ENCODE results near the gene PCNX2. TPM values are rescaled to one million over a fixed set of nuclear protein-coding genes. Genes with fewer than 3 reads are reported as not detected.

The PCNX2 gene
- total and polyA plus RNA-seq, 2 of the 13 experiments (the other 11 are each of a cell fraction or from before 2014, with no cell fraction given) = 0.11 to 0.42 TPM

DNA sequence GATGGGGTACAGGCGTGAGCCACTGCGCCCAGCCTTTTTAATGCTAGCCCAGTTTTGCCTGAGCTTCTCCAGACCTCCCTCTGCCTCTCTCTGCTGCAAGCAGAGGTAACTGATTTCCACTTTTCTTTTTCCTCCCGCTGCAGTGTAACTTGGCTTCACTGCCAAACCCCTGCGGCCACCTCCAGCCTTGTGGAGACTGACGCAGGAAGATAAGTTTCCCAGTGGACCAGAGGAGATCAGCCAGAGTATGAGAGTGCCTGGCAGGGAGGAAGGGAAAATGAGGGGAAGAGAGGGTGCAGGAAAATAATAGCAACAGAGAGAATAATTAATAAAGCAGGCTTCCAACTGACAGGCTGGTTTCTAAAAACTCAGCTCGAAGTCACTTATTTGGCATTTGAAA lies 143.7 kb downstream of the PCNX2 start (continued):
- TF ChIP-seq ZNF276 (CRISPR knock-in tag; IDR thresholded peaks at IDR 0.05; ENCODE audit: low read depth) (no peak), ZNF678 (CRISPR knock-in tag; IDR thresholded peaks at IDR 0.05) (no peak), GZF1 (CRISPR knock-in tag; IDR thresholded peaks at IDR 0.05) (no peak), ZNF788 (CRISPR knock-in tag; IDR thresholded peaks at IDR 0.05; ENCODE audit: borderline replicate concordance) (no peak), MIER2 (CRISPR knock-in tag; IDR thresholded peaks at IDR 0.05) (no peak)
- TF ChIP-seq, protein P1, sequence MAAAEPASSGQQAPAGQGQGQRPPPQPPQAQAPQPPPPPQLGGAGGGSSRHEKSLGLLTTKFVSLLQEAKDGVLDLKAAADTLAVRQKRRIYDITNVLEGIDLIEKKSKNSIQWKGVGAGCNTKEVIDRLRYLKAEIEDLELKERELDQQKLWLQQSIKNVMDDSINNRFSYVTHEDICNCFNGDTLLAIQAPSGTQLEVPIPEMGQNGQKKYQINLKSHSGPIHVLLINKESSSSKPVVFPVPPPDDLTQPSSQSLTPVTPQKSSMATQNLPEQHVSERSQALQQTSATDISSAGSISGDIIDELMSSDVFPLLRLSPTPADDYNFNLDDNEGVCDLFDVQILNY (CRISPR knock-in tag; conservative IDR thresholded peaks at IDR 0.05) = no peak

GRCh38 chr1:233144434-233144833 lies 151.1 kb downstream of the PCNX2 start:
- H3K36me3 ChIP-seq (replicated peaks in 1 of 2; ENCODE audit: control insufficient read depth in 1 of 2, insufficient read depth in 2 of 2, low read length in 2 of 2) = no peaks in the 10 kb centered on the region
- H3K27ac ChIP-seq (ENCODE audit: extremely low read length, insufficient read depth, low read length) = no peak overlapping the region
- H3K4me2 ChIP-seq (ENCODE audit: low read depth, low read length) = no peak overlapping the region
- in situ Hi-C loops (cut with HindIII; ENCODE audit: extremely low pct_ligation_motif_present, low pct_unique_long_range_greater_than_20kb) = no loop called here
- FAIRE-seq = no peak
- no peak overlapping the region for H3K9ac ChIP-seq (ENCODE audit: insufficient read depth, low read depth, low read length)
- BruUV-seq (replicated peaks) = no TSS peak
- no peak for DNase-seq (ENCODE audit: low spot score)
- ChIA-PET POLR2A (no interaction called here), CTCF (ENCODE audit: low intra/inter-chr PET ratio, low total read pairs) (no interaction called here)
- H2AFZ ChIP-seq (ENCODE audit: low read length) = no peak overlapping the region
- H3K79me2 ChIP-seq (ENCODE audit: insufficient read depth, low read length) = no peaks in the 10 kb centered on the region
- no peaks in the 10 kb centered on the region for H3K27me3 ChIP-seq (ENCODE audit: control insufficient read depth in 1 of 2, insufficient read depth in 2 of 2, low read length in 2 of 2)
- no peaks in the 10 kb centered on the region for H3K4me1 ChIP-seq (ENCODE audit: insufficient read depth, low read length)
- 21% methylated on average over 2 of the region's 2 CpGs for WGBS (ENCODE audit: low lambda C conversion rate)
- intact Hi-C loops (cut with micrococcal nuclease; ENCODE audit: unreplicated experiment) = no loop called here
- no peaks in the 10 kb centered on the region for H3K9me3 ChIP-seq (ENCODE audit: low read length)
- no peaks in the 10 kb centered on the region for H4K20me1 ChIP-seq (ENCODE audit: insufficient read depth, low read length)
- no peak for ATAC-seq
- no peak overlapping the region for H3K4me3 ChIP-seq (replicated peaks in 1 of 3; ENCODE audit: insufficient read depth in 1 of 3, low read depth in 2 of 3, low read length in 3 of 3)
- no peak for TF ChIP-seq RFXANK (CRISPR knock-in tag; IDR thresholded peaks at IDR 0.05)
- no peak for TF ChIP-seq ATF1 (CRISPR knock-in tag; IDR thresholded peaks at IDR 0.05)
- no peak for TF ChIP-seq CSRNP2 (CRISPR knock-in tag; conservative IDR thresholded peaks at IDR 0.05; ENCODE audit: low read depth)
- no peak for TF ChIP-seq PPARG (CRISPR knock-in tag; conservative IDR thresholded peaks at IDR 0.05)
- no peak for TF ChIP-seq ZIK1 (CRISPR knock-in tag; IDR thresholded peaks at IDR 0.05; ENCODE audit: borderline replicate concordance, low read depth)
- TF ChIP-seq CEBPG (CRISPR knock-in tag; IDR thresholded peaks at IDR 0.05) = no peak
- TF ChIP-seq ZNF460 (CRISPR knock-in tag; IDR thresholded peaks at IDR 0.05; ENCODE audit: borderline replicate concordance) = no peak
- no peak for TF ChIP-seq AHR (CRISPR knock-in tag; IDR thresholded peaks at IDR 0.05)
- TF ChIP-seq FUBP1 (CRISPR knock-in tag; IDR thresholded peaks at IDR 0.05; ENCODE audit: borderline replicate concordance) = no peak
- no peak for TF ChIP-seq FOSL1 (CRISPR knock-in tag; IDR thresholded peaks at IDR 0.05; ENCODE audit: borderline replicate concordance)
- TF ChIP-seq ZNF75D (CRISPR knock-in tag; IDR thresholded peaks at IDR 0.05; ENCODE audit: borderline replicate concordance) = no peak
